NCI-H446 treated with DMSO at 0.1 percent for 48 hours (cell line): ENCODE data around the gene ACACB.

ENCODE experiments used
- DNase-seq: peaks from one replicate; lab custom pipeline; 2025; lab: John Stamatoyannopoulos, UW

ACACB gene

DNA sequence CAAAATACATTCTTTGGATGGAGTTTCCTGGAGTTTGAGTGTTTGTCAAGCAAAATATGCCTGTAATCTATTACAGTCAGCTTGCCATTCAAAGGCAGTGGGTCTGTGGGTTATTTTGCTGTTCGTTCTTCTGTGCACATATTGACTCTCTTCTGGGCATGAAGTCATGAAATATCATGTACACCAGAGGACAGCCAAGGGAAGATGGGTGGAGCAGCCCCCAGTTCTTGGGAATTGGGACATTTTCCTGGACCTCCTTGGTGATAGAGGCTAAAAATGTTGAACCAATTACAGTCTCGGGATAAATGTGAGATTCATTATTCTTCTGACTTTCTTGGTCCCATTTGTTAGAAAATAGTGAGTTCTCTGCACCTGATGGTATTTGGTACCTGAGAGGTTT lies 103.6 kb downstream of the ACACB start:
- no peak for DNase-seq

DNA sequence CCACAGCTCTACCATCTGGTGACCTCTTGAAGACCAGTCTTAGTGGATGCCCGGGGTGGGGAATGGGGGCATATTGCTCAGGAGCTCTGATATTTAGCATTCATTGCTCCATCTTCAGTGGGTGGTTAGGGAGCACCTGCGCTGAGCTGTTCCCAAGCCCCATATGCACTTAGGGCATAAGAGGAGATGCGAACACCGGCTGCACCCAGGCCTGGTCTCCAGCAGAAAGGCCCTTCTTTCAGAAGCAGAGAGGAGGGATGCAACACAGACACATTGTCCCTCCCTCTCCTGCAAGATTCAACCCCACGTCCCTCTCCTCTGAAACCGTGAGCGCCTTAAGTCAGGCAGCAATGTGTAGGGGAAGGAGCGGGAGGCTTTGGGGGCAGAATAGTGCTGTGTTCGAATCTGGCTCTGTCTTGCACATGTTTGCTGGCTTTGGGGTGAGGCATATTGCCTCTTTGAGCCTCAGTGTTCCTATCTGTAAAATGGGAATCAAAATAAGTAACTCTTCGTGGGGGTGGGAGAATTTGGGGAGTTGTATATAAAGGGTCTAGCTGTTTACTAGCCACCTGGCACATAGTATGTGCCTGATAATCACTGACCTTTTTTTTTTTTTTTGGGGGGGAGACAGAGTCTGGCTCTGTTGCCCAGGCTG lies 105.0 kb downstream of the ACACB start:
- DNase-seq: no peak

DNA sequence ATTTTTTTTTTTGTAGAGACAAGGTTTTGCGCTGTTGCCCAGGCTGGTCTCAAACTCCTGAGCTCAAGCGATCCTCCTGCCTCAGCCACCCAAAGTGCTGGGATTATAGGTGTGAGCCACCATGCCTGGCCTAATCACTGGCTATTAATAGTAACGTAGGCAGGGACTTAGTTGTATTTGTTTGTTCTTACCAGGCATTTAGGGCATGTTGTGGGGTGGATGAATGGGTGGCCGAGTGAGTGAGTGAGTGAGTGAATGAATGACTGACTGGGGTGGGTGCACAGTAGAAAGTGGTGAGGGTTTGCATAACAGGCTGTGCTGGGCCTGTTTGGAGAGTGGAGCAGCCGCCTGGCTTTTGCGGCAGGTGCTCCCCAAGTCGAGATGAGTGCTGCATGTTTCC lies 105.7 kb downstream of the ACACB start:
- DNase-seq: no peak

DNA sequence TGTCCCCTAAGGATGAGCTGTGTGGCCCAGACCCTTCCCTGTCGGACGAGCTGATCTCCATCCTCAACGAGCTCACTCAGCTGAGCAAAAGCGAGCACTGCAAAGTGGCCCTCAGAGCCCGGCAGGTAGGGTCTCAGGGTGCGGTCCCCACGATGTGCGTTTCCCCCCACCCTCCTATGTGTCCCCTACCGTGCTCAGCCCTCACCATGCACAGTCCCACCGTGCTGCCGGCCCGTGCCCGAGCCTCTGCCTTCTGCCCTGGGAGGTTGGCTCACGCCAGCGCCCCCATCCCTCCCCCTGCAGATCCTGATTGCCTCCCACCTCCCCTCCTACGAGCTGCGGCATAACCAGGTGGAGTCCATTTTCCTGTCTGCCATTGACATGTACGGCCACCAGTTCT lies 106.1 kb downstream of the ACACB start:
- DNase-seq: no peak

DNA sequence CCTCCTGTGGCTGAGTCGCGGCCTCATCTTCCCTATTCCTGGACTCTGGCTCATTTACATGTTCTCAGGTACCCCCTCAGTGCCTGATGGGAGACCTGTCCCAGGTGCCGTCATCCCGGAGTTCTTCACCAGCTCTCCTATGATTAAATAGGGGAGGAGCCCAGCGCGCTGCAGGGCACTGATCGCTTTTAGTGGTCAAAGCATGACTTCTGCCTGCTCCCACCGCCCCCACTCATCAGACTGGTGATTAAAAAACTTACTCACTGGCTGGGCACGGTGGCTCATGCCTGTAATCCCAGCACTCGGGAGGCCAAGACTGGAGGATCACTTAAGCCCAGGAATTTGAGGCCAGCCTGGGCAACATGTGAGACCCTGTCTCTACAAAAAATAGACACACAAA lies 106.8 kb downstream of the ACACB start:
- DNase-seq: no peak

DNA sequence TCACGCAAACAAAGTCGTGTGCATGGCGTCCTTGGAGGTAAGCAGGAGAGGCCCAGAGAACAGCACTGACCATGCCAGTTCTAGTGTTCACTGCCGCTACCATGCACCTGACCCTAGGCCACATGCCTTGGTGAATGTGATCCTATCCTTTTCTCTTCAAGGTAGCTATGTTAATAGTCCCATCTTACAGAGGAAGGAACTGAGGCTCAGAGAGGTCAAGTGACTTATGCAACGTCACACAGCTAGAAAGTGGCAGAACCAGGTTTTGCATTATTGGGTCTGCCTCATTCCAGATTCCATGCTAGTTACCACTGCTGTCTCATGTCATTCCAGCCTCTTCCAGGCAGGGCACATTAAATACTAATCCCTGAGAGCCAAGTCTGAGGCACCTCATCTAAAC lies 107.5 kb downstream of the ACACB start:
- no peak for DNase-seq

DNA sequence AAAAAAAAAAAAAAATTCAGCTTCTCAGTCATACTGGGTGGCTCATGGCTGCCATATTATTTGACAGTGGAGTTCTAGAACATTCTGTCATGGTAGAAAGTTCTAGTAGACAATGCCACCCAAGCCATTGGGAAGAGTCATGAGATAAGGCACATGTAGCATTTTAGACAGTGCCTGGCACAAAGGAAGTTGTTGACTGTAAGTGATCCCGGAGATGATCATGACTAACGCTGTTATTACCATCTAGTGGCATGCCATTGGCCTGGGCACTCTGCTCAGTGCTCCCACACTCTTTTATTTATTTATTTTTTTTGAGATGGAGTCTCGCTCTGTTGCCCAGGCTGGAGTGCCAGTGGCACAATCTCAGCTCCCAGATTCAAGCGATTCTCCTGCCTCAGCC lies 112.3 kb downstream of the ACACB start:
- no peak for DNase-seq

DNA sequence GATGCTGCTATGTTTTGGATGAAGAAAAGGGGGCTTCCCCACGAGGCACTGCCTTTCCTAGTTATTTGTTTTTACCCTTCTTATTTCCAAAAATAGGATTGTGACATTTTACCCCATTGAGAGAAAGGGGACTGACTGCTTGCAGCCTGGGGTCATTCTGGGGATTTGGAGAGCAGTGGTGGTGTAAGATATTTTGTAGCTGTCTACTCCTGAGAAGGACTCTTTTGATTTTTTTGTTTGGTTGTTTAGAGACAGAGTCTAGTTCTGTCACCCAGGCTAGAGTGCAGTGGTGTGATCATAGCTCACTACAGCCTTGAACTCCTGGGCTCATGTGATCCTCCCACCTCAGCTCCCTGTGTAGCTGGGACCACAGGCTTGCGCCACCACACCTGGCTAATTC lies 113.8 kb downstream of the ACACB start:
- DNase-seq: no peak

DNA sequence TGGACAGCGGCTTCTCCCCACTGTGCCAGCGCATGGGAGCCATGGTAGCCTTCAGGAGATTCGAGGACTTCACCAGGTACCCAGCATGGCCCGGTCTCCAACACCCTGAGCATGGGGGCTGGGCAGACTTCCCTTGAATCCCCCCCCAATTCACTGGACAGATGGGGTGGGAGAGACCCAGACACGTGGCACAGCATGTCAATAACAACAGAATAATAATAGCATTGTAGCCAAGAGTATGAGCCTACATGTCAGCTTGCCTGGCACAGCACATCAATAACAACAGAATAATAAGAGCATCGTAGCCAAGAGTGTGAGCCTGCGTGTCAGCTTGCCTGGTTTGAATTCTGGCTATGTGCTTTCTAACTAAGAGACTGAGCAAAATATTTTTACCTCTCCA lies 116.3 kb downstream of the ACACB start:
- no peak for DNase-seq

DNA sequence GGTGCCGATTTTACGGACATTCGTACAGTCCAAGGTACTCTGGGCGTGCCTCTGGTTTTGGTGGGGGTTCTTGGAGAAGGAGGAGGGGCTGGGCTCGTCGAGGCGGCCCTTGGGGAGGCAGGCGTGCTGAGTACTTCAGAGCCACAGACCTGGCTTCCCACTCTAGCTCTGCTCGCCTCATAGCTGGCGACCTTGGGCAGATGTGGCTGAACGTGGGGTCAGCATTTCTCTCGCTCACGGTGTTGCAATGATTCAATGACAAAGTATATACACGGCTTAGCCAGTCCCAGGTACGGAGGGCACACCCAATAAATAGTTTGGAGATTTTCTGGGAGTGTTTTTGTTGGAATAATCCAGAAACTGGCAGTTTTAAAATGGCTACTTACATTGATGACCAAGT lies 117.6 kb downstream of the ACACB start:
- no peak for DNase-seq

DNA sequence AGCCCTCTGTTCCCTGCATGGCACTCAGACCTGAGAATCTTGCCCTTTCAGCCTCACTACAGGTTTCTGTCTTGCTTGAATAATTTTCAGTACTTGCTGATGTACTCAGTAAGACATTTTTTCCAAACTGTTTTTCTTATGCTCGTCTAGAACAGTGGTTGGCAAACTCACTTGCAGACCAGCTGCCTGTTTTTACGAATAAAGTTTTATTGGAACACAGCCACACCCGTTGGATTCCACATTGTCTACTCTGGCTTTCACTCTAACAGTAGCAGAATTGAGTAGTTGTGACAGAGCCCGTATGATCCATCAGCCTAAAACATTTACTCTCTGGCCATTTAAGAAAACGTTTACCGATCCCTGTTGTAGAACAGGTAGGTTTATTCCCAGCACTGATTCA lies 119.9 kb downstream of the ACACB start:
- no peak for DNase-seq

DNA sequence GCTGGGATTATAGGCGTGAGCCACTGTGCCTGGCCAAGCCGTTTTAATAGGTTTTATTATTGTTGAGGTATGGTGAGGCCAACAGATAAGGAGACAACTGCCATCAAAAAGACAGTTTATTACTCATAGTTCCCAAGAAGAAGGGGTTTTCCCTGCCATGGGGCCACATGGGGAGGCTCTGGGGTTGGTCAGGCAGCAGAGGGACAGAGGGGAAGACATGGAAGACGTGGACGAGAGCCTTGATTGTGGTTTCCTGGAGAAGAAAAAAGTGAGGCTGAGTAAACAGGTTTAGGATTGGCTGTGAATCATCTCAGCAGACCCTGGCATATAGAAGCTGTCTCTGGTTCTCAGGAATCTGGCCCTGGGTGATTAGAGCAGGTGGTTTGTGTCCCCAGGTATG lies 122.8 kb downstream of the ACACB start:
- DNase-seq: no peak

DNA sequence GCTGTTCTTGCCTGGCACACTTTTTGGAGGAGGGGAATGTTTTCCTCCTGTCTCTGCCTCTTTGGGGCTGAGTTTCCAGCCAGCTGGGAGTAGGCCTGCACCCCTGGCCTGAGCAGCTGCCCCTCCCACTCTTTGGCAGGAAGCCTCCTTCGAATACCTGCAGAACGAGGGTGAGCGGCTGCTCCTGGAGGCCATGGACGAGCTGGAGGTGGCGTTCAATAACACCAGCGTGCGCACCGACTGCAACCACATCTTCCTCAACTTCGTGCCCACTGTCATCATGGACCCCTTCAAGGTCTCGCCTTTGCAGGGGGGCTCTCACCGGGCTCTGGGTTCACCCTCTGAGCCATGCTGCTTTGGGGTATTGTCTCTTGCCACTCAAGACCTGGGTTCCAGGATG lies 123.3 kb downstream of the ACACB start:
- DNase-seq: no peak

DNA sequence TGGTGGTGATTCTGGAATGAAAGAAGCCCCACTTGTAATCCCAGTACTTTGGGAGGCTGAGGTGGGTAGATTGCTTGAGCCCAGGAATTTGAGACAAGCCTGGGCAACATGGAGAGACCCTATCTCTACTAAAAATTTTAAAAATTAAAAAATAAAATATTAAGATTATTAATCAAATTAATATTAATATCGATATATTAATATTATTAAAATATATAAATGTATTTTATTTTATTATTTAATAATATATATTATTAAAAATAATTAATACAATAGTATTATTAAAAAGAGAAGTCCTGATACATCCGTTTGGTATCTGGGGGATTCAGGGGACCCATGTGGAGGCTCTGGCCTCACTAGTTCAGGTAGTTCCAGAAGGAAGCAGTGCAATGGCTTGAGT lies 124.0 kb downstream of the ACACB start:
- DNase-seq: no peak

DNA sequence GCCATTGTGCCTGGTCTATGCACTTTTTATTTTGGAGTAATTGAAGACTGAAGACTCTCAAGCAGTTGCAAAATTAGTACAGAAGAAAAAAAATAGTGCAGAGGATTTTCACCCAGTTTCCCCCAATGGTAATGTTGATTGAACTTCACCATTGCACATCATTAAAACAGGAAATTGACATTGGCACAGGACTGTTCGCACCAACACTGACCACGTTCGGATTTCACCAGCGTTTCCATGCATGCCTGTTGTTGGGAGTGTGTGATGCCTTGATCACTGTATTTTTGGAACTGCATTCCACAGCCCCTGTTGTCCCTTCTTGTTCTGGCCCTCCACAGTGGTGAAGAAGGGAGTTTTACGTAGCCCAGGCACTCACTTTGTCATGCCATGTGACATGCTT lies 125.5 kb downstream of the ACACB start:
- DNase-seq: no peak

DNA sequence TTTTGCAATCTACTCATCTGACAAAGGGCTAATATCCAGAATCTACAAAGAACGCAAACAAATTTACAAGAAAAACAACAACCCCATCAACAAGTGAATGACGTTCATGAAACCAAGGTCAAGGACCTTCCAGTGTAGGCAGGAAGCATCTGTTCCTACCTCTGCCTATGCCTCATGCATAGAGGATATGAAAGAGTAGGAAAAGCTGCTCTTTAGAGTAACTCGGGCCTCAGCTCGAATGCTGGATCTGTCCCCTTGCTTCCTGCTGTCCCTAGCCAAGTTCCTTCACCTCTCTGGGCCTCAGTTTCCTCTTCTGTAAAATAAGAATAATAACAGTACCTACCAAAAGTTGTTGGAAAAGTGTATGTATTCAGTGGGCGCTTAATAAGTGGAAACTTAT lies 127.7 kb downstream of the ACACB start:
- no peak for DNase-seq

DNA sequence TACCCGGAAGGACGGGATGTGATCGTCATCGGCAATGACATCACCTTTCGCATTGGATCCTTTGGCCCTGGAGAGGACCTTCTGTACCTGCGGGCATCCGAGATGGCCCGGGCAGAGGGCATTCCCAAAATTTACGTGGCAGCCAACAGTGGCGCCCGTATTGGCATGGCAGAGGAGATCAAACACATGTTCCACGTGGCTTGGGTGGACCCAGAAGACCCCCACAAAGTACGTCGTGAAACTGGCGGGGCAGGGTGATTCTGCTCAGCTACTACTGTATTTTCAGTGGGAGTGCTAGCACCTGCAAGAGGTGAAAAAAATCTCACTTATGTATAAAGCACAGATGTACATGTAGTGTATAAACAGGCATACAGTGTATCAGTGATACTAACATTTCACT lies 129.8 kb downstream of the ACACB start:
- DNase-seq: no peak

DNA sequence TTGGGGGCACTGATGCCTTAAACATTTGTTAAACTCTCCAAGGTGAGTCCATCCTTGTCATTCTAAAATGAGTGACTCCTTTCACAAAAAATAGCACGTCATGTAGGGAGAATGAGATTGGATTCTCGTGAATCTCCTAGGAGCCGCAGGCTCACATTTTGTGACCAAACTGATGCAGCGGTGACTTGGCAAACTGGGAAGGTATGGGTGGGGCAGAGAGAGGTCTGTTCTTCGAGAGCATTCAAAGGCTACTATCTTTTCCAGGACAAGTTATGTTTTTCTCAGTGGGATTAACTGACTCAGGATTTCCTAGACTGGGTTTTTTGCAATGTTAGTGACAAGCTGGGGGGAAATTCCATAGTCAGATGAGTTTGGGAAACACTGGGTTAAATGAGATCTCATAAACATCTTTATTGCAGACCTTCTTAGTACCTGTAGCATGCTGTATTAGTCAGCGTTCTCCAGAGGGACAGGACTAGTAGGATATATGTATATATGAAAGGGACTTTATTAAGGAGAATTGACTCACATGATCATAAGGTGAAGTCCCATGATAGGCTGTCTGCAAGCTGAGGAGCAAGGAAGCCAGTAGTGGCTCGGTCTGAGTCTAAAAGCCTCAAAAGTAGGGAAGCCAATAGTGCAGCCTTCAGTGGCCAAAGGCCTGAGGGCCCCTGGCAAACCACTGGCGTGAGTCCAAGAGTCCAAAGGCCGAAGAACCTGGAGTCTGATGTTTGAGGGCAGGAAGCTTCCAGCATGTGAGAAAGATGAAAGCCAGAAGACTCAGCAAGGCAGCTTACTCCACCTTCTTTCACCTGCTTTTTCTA lies 131.7 kb downstream of the ACACB start:
- no peak for DNase-seq

DNA sequence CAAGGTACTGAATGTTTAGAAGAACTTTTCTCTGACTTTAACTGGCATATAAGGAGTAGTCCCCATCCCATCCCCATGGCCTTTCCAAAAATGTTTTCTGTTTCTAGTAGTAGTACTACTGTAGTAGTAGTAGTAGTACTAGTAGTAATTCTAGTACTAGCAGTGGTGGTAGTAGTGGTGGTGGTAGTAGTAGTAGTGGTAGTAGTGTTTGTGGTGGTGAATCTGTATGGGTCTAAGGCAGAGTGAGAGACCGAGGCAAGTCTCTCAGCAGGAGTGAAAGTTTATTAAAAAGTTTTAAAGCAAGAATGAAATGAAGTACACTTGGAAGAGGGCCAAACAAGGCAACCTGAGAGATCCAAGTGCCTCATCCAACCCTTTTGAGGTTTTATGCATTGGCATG lies 134.1 kb downstream of the ACACB start:
- DNase-seq: no peak

DNA sequence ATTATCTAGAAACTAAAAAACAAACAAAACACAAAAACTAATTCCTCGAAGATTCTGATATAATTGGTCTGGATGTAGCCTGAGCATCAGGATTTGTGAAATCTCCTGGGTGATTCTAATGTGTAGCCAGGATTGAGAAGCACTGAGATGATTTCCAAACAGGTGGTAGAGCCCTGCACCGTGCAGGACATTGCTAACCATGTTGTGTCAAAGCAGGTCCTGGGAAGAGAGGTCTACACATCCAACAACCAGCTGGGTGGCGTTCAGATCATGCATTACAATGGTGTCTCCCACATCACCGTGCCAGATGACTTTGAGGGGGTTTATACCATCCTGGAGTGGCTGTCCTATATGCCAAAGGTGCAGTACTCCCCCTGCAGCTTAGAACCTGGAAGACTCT lies 136.4 kb downstream of the ACACB start:
- no peak for DNase-seq

DNA sequence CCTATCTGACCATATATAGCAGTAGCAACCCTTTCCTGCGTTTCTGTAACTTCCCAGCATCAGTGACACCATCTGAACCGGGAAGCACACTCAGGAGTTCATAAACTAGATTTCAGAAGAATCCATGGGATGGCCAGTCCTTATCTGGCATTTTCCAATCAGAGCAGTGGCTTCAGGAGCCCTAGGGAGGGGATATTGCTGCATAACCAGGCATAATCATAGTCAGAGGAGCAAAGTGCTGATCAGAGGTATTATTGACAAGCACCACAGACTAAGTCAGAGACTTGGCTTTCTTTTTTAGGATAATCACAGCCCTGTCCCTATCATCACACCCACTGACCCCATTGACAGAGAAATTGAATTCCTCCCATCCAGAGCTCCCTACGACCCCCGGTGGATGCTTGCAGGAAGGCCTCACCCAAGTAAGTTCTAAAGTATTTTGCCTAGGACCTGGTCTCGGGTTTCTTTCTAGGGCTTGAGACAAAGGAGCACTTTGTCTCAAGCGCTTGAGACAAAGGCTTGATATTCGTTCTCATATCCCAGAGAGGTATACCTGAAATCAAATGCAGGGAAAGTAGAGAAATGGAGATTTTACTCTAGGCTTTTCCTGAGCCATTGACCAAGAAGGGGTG lies 137.6 kb downstream of the ACACB start:
- no peak for DNase-seq

DNA sequence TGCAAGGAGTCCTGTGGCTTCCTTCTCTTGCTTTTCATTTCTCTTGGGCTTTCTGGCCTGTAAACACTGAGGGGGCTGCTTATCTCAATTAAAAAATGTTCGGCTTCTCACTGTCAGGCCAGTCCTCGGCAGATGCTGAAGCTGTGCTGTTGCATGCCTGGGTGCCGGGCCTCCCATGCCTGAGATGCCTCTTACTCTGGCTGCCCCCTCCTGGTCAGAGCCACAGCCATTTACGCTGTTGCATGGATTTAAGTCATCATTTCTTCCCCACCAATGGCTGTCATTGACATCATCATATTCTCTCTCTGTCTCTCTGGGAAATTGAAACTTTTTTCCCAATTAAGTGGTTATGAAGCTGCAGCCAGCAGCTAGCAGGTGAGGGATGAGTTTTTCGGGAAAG lies 139.0 kb downstream of the ACACB start:
- DNase-seq: no peak

DNA sequence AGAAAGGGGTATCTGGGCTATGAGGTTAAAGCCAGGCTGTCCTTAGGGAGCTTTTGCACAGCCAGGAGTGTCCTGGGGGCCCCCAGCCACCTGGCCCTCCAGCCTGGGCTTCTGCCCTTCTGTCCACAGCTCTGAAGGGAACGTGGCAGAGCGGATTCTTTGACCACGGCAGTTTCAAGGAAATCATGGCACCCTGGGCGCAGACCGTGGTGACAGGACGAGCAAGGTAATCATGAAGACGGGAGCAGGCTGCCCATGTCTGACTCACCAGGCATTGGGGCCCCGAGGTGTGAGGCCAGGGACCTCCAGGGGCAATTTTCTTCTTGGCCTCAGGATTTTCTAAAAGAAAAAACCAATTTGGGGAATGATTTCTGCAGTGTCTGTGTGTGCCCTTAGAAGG lies 139.6 kb downstream of the ACACB start:
- no peak for DNase-seq

DNA sequence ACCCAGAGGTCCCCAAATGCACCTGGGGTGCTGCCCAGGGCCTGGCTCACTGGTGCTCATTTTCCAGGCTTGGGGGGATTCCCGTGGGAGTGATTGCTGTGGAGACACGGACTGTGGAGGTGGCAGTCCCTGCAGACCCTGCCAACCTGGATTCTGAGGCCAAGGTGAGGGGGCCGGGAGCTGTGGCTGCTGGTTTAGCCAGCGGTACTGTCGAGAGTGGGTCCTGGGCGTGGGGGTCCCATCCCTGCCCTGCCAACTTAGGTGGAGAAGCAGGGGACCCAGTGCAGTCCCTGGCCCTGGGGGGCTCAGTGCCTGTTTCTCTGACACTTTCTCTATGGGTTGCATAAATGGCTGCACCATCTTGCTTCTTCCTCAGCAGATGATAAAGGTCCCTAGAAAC lies 141.8 kb downstream of the ACACB start:
- DNase-seq: no peak
